HG02623 (cell line): Measurements from ENCODE around the gene SERPINA1.
"Not testable (repeated sequence)": the region's sequence is repeated elsewhere in the genome, so short reads cannot be mapped to it uniquely, and the experiment has no call there.

Experiments
- ATAC-seq: cut with Tn5 transposase; IDR thresholded peaks from one replicate; pipeline ENCODE4 v1.9.1; 2021; ENCODE audit warnings: moderate library complexity; ENCODE audit not compliant: unreplicated experiment

The SERPINA1 gene

DNA sequence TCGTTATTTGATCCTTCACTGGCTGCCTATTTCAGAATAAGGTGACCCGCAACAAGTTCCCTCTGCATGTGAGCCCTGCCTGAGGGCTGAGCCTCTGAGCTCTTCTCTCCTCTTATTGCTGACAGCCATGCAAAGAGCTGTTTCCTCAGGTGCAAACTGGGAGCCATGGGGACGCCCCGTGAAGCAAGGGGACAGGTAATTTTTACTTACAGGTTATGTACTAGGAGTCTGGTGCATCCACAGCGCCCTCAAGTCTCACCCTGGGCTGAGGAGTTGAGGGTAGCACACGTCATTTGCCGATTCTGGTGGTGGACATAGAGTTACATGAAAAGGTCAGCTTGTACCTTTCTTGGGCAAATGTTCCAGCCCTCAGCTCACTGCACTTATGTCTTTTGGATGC is 39.1 kb downstream of the SERPINA1 start:
- no peak for ATAC-seq

DNA sequence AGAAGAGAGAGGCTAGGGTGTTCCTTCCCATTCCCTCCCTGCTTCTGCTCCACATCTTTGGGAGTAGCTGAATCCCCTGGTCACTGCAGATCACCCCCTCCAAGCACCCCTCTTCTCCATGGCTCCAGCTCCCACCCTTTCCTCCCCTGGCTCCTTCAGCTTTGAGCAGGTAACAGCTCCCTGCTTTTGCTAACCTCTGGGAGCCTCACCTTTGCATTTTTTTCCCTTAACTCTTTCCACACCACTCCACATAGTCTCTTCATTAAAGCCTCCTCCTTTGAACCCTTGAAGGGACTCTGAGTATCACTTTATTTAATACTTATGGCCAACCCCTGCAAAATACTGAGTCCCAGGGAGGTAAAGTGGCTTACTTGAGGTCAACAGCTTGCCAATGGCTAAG is 39.6 kb downstream of the SERPINA1 start:
- ATAC-seq = no peak

DNA sequence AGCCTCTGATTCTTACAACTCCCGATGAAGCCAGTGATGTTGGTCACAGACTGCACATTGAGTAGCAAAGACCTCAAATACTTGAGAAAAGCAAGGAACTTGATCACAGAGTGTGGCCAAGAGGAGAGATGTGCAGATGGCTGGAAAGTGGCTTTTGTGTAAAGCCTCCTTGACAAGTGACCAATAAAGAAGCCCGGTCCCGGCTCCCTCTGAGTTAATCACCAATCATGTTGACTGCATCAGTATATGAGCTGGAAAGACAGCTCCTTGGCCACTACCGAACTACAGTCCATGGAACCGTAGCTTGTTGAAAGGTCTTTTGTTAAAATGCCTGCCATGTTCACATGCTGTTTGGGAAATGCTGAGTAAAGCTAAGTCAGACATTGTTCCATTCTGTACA is 41.6 kb downstream of the SERPINA1 start:
- no peak for ATAC-seq

DNA sequence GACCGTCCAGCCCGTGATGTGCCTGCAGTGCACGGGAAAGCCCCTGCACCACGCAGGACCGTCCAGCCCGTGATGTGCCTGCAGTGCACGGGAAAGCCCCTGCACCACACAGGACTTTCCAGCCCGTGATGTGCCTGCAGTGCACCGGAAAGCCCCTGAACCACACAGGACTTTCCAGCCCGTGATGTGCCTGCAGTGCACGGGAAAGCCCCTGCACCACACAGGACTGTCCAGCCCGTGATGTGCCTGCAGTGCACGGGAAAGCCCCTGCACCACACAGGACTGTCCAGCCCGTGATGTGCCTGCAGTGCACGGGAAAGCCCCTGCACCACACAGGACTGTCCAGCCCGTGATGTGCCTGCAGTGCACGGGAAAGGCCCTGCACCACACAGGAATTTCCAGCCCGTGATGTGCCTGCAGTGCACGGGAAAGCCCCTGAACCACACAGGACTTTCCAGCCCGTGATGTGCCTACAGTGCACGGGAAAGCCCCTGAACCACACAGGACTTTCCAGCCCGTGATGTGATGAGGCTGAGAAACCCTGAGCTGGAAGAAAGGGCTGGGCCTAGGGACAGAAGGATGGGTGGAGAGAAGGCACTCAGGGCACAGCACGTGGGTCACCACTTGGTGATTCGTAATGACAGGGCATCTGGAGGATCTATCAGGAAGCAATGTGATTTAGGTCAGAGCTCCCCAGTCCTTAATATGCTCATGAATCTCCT is 42.2 kb downstream of the SERPINA1 start:
- not testable (repeated sequence) for ATAC-seq

DNA sequence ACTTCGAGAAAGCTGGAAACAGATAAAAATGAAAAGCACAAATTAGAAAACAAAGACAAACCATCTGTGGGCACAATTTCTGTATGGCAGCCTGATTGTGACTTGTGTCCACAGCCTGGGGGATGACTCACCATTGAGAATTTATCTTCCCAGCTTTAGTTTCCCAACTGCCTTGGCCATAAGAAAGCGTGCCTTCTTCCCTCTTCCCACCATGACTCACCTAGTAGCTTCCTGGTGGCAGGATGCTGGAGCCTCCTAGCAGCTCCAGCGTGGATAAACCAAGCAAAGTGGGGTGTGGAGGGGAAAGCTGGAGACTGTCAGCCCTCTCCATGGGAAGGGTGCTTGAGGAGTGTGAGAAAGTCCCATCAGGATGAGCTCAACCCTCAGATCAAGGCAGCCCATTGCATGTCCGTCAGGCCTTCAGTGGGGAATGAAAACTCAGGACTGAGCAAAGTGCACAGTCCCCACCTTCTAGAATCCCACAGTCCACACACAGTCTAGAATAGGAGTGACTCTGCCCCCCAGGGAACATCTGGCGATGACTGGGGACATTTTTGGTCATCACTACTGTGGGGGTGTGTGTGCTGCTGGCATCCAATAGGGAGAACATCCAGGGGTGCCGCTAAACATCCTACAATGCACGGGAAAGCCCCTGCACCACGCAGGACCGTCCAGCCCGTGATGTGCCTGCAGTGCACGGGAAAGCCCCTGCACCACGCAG is 42.9 kb downstream of the SERPINA1 start:
- no peak for ATAC-seq

DNA sequence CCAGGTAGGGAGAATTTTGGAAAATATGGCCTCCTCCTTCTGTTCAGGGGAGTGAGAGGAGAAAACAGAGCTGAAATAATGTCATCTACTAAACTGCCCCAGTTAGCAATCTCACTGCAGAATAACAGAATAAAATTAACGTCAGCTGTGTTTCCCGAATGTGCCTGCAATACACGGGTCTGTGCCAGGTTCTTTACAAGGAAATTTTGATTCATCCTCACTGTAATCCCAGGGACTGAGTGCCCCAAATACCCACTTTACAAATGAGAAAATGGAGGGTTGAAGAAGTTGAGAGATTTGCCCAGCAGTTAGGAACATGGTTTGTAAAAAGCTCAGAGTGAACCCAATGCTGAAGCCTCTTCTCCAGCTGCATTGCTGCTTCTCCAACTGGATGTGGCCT is 44.0 kb downstream of the SERPINA1 start:
- no peak for ATAC-seq

DNA sequence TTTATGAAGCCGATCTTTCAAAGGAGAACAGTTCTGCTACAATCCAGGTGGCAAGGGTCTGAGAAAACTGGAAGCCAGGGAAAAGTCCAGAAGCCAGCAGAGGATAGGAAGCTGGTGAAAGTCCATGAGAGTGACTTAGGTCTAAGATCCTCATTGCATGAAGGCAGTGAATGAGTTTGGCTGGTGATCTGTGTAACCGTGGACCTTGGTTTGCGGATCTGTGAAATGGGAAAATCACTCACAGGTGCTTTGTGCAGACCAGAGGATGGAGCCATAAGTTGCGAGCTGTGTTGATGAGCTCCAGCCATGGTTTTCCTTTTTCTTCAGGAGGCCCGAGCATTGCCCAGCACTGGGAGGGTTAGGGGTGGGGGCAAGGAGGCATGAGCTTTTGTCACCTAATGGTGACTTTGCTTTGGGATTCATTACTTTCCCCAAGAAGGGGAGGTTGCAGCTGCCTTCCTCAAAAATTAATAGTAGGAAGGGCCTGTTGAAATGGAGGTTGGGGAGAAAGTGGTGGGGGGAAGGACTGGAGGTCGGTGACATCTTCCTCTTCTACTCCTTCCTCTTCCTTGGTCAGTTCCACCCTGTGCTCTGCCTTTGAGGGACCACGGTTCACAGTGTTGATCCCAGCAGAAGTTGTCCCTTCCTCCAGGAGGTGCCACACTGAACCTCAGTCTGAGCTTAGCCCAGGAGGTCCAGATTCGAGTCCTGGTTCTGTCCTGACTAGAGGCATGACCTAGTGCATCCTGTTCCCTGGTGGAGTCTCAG is 45.0 kb downstream of the SERPINA1 start:
- no peak for ATAC-seq

DNA sequence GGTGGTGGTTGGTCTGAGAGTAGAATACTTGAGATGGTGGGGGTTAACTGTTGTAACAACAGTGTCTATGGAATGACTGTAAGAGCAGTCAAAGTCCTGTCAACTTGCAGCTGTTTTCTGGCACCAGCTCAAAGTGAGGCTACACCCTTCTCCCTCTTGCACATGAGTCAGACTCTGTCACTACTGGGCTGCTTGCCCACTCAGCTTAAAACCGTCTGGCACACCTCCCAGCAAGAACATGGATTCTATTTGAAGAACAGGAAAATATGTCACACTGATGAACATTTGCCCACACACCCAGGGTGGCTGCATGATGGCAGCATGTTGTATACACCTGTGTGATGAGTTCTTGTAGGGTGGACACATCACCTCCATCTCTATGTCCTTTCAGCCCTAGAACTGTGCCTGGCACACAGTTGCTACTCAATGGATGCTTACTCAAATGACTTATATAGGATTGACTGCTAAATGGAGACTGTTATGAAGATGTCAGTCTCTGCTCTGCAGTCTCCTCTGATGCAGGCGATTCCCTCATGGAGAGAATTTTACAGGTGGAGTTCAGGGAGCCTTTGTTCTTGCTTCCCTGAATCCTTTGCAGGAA is 46.0 kb downstream of the SERPINA1 start:
- no peak for ATAC-seq

DNA sequence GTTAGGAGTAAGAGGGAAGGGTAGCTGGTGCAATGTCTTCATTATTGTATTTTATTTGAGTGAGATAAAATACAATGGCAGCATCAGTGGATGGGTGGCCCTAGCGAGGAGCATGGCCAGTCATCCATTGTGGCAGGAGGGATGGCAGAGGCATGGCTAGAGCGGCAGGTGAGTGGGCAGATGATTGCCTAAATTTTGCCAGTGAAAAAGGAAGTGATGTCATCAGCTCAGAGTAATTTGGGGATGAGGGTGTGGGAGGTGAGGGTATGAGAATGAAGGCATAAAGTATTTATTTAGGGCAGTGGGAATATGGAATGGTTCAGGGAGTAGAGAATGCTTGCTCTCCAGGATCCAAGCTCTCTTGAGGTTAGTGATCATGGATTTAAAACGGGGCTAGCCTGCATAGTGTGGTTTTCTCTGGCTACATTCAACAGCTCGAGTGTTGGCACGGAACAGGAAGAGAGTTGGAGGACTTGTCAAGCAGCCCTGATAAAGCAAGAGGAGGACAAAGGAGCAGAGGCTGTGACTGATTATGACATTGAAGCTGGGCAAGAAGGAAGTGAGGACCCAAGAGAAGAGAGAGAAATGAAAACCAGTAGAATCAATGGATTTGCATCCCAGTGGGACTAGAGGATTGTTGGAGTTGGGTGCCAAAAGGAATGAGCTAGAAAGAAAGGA is 46.6 kb downstream of the SERPINA1 start:
- no peak for ATAC-seq

DNA sequence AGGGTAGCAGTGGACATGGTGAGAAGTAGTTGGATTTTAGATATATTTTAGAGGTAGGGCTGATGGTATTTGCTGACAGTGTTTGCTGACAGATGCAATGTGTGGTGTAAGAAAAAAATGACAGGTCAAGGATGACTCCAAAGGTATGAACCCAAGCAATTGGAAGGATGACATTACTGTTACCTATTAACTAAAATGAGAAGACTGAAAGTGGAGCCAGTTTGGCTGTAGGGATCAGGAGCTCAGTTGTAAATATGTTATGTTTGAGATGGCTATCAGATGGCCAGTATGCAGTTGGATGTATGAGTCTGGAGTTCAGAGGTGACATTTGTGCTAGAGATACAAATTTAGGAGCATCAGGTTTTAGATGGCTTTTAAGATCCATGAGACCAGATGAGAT is 47.9 kb downstream of the SERPINA1 start:
- no peak for ATAC-seq

DNA sequence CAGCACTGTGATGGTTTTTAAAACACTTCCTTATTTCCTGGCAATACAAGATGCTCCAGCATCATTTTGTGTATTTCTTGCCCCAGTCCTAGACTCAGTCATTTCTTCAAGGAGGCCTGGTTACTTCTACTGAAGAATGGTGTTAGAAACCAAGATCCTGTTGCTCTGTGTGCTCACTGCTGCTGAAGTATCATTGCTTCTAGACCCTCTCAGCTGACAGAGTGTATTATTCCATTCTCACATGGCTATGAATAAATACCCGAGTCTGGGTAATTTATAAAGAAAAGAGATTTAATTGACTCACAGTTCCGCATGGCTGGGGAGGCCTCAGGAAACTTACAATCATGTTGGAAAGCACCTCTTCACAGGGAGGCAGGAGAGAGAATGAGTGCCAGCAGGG is 50.4 kb downstream of the SERPINA1 start:
- no peak for ATAC-seq

DNA sequence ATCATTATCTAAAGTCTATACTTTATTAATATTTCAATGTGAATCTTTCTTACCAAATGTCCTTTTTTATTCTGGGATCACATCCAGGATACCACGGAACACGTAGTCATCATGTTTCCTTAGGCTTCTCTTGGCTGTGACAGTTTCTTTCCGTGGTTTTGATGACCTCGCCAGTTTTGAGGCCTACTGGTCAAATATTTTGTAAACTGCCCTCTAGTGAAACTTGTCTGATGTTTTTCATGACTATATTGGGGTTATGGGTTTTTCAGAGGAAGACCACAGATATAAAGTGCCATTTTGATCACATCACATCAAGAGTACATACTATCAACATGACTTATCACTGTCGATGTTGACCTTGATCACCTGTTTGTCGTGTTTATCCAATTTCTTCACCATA is 51.1 kb downstream of the SERPINA1 start:
- ATAC-seq = no peak

DNA sequence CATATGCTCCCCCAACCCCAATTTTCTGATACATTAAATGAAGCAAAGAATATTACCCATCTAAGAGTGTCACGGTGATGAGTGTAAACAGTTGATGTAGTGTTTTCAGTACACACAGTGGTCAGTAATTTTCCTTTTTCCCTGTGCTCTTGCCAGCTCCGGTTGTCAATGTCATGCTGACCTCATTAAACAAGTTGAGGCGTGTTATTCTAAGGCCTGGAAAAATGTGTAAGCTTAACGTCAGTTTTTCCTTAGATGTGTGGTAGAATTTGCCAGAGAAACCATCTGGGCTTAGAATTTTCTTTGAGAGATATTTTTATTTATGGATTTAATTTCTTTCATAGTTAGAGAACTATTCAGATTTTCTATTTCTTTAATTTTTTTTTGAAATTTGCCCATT is 53.5 kb downstream of the SERPINA1 start:
- ATAC-seq = no peak

DNA sequence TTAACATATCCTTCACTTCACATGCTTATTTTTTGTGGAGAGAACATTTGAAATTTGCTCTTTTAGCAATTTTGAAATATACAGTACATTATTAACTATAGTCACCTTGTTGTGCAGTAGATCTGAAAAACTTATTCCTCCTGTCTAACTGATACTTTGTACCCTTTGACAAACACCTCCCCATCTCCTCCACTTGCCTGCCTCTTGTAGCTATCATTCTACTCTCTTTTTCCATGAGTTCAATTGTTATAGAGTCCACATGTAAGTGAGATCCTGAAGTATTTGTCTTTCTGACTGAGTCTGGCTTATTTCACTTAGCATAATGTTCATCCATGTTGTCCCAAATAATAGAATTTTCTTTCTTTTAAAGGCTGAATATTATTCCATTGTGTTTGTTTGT is 55.8 kb downstream of the SERPINA1 start:
- no peak for ATAC-seq

DNA sequence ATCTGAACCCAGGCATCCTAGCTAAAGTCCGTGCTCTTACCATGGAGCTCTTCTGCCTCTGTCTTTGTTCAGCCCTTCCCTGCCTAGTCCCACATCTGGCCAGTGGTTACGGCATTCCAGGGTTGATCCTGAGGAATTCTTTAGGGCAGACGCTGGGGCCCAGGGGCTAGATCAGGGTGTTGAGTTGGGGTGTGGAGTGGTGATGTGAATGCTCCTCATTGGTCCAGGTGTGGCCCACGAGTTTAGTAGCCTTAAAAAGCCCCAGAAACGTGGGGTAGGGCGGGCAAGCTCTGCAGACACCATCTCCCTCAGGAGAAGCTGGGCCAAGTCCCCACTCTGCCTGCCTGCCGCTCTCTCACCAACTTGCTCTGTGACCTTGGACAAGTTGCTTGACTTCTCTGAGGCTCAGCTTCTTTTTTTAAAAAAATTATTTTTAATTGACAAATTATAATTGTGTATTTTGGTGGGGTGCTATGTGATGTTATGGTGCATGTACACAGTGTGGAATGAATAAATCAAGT is 56.3 kb downstream of the SERPINA1 start:
- no peak for ATAC-seq

DNA sequence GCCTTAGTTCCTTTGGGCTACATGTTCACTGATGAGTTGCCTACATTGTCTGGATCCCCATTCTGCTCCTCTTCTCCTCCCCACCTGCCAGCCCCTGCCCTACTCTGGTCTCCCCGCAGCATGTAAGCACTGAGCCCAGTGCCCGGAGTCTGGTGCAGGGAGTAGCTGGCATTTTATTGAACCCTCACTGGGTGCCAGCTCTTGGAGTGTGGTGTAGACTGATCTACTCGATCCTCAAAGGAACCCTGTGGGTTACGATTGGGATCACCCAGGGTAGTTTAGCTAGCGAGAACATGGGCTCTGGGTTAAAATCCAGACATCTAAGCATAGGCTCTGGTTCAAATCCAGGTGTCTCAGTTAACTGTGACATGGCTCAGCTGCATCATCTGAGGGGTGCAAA is 56.9 kb downstream of the SERPINA1 start:
- no peak for ATAC-seq

DNA sequence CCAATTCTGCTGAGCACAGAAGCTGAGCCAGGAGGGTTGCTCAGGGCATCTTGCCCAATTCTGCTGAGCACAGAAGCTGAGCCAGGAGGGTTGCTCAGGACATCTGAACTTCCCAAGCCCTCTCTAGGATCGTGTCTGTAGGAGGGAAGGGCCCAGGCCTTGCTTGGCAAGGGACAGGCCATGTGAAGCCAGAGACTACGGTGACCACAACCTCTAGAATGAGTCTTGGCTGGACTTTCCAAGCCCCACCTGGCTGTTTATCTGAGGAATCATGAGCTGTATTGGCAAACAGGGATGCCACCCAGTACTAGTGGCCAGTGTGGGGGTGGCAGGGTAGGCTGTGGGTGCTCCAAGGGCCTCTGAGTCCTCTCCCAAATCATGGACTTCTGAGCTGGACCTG is 57.5 kb downstream of the SERPINA1 start:
- no peak for ATAC-seq

DNA sequence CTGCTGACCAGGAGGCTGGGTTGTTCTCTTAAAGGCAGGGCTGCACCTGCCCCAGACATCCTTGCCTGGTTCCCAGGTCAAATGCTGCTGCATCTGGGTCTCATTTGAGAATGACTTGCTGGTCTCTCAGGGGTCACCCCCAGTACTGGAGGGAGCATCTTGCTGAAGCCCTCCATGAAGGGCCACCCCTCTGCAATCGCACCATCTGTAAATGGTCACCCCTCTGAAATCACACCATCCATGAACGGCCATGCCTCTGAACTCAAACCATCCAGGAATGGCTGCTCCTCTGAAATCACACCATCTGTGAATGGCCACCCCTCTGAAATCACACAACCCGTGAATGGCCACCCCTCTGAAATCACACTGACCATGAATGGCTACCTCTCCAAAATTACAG is 58.0 kb downstream of the SERPINA1 start:
- no peak for ATAC-seq

DNA sequence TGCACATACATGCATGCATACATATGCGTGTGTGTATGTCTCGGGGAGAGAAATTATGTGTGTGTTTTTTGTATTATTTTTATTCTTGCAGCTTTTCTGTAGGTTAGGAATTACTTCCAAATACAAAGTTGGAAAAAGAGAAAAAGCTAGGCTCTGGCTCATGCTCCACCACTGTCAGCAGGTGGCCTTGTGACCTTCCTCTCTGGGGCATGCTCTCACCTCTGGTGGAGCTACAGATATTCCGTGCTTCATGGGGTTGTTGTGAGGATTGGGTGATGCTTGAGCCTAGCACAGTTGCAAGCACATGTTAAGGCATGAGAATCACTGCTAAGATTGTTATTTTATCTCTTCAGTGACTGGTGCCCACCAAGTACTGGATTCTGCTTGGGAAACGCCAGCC is 58.5 kb downstream of the SERPINA1 start:
- no peak for ATAC-seq

DNA sequence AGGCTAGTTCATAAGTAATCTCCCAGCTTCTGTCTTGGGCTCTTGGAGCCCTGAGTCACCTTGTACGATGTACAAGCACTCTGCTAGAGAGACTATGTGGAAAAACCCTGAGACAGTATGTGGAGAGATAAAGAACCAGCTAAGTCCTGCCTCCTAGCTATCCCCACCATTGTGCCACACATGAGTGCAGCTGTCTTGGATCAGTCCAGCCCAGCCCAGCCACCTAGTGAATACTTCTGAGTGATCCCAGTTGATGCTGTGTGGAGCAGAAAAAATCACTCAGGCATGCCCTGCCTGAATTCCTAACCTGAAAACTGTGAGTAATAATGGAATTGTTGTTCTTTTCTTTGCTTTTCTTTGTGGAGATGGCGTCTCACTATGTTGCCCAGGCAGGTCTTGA is 60.2 kb downstream of the SERPINA1 start:
- no peak for ATAC-seq
